Muscle layer of colon (tissue), 2 donors: ENCODE results near the gene MCRIP2.

ENCODE experiments used
- H3K27ac ChIP-seq: one replicate; pipeline ENCODE4 v1.7.0; 2013; ENCODE audit warnings: low read depth, mild to moderate bottlenecking, low read length, moderate library complexity
- H3K27me3 ChIP-seq, 2 donors: one replicate each; pipeline ENCODE4 v1.7.0; 2013; ENCODE audit warnings: low read length in 2 of 2, mild to moderate bottlenecking in 2 of 2; ENCODE audit not compliant: insufficient read depth in 2 of 2, control insufficient read depth in 1 of 2
- H3K36me3 ChIP-seq: one replicate; pipeline ENCODE4 v1.7.0; 2013; ENCODE audit warnings: mild to moderate bottlenecking, low read length; ENCODE audit not compliant: insufficient read depth
- H3K4me1 ChIP-seq: one replicate; pipeline ENCODE4 v1.7.0; 2013; ENCODE audit warnings: mild to moderate bottlenecking, low read length; ENCODE audit not compliant: insufficient read depth
- H3K4me3 ChIP-seq, 2 donors: one replicate each; pipeline ENCODE4 v1.7.0; 2013; ENCODE audit warnings: low read length in 2 of 2, low read depth in 1 of 2, mild to moderate bottlenecking in 1 of 2, moderate library complexity in 1 of 2
- H3K9ac ChIP-seq: one replicate; pipeline ENCODE4 v1.7.0; 2013; ENCODE audit warnings: low read length
- H3K9me3 ChIP-seq: one replicate; pipeline ENCODE4 v1.7.0; 2013; ENCODE audit warnings: mild to moderate bottlenecking, low read length
- donor health status: abdominal sarcoma.
- donor health status: Adenocarcinoma of cecum.

Gene MCRIP2

DNA sequence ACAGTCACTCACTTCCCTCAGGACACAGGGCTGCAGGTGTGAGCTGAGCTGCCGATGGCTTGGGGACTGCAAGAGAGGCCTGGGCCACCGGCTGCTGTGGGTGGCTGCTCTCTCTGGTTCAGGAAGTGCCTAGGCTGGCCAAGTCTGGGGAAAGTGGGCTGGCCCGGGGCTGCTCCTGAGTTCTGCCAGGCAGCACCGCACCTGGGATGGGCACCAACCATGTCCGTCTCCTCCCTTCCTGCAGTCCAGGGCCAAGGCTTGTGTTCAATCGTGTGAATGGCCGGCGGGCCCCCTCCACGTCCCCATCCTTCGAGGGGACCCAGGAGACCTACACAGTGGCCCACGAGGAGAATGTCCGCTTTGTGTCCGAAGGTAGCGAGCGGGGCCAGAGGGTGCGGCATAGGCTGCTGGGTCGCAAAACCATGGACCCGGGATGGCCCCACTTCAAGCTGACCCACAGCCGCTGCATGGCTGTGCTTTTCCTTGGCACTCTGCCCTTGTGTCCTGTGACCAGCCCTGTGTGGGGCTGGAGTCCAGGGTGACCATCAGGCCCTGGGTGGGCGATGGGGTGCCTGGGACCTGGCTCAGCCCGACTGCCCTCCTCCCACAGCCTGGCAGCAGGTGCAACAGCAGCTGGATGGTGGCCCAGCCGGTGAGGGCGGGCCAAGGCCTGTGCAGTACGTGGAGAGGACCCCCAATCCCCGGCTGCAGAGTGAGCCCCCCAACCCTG lies 5.7 kb downstream of the MCRIP2 start:
- H3K36me3 ChIP-seq = no peaks in the 10 kb centered on the region
- no peaks in the 10 kb centered on the region for H3K9me3 ChIP-seq
- H3K4me3 ChIP-seq = no peak overlapping the region
- no peak overlapping the region for H3K9ac ChIP-seq
- H3K27ac ChIP-seq = peak overlapping the region; percentile 92
- H3K4me1 ChIP-seq = peaks cover 36% of the 10 kb centered on the region
- H3K27me3 ChIP-seq = no peaks in the 10 kb centered on the region

DNA sequence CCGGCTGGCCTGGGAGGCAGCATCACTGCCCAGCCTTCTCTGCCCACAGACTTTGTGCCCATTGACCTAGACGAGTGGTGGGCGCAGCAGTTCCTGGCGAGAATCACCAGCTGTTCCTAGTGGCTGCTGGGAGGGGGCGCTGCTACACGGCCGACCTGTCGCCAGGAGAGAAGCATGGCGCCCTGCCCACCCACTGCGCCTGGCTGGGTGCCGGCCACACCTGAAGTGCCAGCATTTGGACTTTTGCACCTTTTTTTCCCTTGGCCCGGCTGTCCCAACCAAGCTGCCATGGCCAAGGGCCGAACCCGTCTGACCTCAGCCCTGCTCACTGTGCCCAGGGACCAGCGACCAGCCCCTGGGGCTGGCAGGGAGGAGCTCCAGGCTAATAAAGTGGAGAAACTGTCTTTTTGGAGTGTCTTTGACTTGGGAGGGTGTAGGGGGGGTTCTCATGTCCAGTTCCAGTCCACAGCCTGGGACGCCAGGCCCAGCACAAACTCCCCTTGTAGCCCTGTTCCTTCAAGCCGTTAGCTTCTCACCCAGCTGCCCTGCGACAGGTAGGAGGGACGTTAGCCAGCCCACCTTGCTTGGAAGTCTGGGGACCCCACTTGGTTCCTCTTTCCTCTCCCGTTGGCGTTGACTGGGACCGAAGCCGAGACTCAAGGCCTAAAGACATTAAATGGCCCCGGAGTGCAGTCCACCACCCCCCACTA lies 6.6 kb downstream of the MCRIP2 start:
- peak overlapping the region; percentile 86 for H3K9ac ChIP-seq
- peak overlapping the region; percentile 86 to 95 for H3K4me3 ChIP-seq
- no peaks in the 10 kb centered on the region for H3K36me3 ChIP-seq
- peak overlapping the region; percentile 92 for H3K27ac ChIP-seq
- H3K9me3 ChIP-seq = no peaks in the 10 kb centered on the region
- H3K27me3 ChIP-seq = no peaks in the 10 kb centered on the region
- peaks cover 28% of the 10 kb centered on the region for H3K4me1 ChIP-seq

DNA sequence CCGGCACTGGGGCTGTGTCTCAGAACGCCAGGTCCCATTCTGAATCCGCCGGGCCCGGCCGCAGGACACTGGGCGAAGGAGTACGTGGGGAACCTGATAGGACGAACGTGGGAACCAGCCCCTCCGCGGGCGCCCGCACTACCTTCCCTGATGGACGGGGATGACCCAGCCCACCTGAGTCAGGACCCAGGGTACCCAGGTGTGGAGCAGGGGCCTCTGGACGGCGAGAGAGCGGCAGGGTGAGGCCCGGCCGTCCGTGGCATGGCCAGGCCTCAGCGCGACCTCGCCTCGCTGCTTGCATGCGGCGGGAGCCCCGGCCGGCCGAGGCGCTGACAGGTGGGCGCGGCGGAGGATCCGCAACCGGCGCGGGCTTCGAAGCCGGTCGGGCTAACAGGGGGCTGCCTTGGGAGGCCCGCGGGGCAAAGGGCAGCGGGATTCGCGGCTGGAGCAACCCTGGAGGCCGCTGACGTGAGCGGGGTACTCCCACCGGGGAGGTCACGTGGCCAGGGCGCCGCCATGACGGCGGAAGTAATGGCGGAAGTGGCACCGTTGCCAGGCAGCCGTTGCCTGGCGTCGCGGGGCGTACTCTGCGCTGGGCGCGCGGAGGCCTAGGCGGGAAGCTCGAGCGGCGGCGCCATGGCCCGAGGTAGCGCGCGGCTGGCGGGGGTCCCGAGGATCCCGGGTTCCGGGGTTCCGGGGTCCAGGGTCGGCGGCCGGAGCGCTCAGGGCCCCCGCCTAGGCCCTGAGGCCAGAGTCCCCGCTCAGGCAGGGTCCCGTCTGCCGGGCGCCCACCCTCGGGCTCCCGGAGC lies 7.4 kb downstream of the MCRIP2 start, which contains the start of gene WDR90:
Gene WDR90 (plus strand): TSS at position 585 of the 809 bp plus-strand sequence. CDS start 52 bp downstream, at position 637.
- Histone ChIP-seq H3K9ac (peak within 1 kb of the TSS; percentile 86), H3K4me3 (peak within 1 kb of the TSS; percentile 86 to 95), H3K4me1 (peaks cover 27% of the 10 kb centered on the region), H3K27me3 (no peaks in the 10 kb centered on the region), H3K9me3 (no peaks in the 10 kb centered on the region), H3K27ac (peak within 1 kb of the TSS; percentile 92), H3K36me3 (no peaks in the 10 kb centered on the region)

DNA sequence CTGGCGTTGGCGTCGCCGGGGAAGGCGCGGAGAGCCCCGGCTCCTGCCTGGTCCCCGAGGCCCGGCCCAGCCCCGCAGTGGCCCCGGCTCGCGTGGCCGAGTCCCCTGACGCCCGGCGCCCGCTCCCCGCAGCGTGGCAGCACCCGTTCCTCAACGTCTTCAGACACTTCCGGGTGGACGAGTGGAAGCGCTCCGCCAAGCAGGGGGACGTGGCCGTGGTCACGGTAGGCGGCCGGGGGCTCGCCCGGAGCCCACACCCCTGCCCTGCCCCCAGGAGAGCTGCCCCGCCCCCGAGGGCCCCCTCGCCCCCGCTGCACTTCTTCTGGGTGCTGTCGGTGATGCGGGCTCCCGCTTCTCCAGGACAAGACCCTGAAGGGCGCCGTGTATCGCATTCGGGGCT lies 8.0 kb downstream of the MCRIP2 start:
- no peak overlapping the region for H3K9ac ChIP-seq
- no peaks in the 10 kb centered on the region for H3K9me3 ChIP-seq
- H3K4me3 ChIP-seq = peak overlapping the region; percentile 86 to 95
- H3K27ac ChIP-seq = peak overlapping the region; percentile 92
- H3K4me1 ChIP-seq = peaks cover 27% of the 10 kb centered on the region
- H3K36me3 ChIP-seq = no peaks in the 10 kb centered on the region
- no peaks in the 10 kb centered on the region for H3K27me3 ChIP-seq

DNA sequence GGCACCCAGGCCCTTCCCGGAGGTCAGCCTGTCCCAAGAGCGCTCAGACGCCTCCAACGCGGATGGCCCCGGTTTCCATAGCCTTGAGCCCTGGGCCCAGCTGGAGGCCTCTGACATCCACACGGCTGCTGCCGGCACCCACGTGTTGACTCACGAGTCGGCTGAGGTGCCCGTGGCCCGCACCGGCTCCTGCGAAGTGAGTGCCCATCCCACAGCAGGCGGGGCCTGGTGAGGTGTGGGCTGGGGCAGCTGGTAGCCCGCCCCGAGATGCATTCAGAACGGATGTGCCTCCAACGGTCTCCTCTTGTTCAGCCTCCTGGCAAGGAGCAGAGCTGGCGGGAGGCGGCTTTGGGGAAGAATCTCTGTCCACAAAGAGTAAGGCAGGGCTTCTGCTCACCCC lies 10.2 kb downstream of the MCRIP2 start:
- Histone ChIP-seq H3K27me3 (no peaks in the 10 kb centered on the region), H3K36me3 (no peaks in the 10 kb centered on the region), H3K27ac (no peak overlapping the region), H3K4me3 (no peak overlapping the region), H3K4me1 (peaks cover 25% of the 10 kb centered on the region), H3K9me3 (no peaks in the 10 kb centered on the region), H3K9ac (no peak overlapping the region)

DNA sequence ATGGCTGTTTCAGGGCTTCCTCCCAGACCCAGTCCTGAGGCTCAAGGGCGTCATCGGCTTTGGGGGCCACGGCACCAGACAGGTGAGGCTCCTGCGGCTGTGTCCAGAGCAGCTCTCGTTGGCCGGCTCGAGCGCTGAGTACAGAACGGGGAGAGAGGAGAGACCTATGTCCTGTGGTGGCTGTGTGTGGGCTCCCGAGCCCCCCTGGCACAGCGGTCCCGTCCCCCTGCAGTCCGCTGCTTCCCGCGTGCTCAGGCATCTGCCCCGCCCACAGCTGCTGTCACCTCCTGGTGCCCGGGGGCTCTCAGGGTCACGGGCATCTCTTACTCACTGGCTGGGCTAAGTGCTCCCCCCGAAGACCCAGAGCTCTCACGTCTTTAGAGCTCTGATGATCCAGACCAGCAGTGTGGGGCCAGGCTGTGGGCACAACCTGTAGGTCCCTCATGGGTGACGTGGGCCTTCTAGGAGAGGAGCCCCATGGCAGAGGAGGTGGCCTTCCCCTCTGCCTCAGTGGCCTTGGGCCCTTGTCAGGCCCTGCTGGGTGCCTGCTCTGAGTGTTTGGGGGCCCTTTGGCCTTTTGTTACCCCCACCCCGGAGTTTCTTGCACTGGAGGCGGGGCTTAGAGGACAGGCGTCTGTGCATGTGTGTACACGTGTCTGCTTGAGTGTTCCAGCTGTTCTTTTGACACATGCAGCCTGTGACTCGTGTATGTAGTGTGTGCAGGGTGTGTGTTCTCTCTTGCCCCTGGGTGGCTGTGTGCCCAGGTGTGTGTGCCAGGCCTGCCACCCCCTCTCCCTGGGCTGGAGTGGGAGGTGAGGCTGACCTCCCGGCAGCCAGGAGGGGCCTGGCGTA lies 11.1 kb downstream of the MCRIP2 start:
- Histone ChIP-seq H3K27ac (no peak overlapping the region), H3K36me3 (no peaks in the 10 kb centered on the region), H3K27me3 (no peaks in the 10 kb centered on the region), H3K9ac (no peak overlapping the region), H3K4me3 (no peak overlapping the region), H3K4me1 (peaks cover 18% of the 10 kb centered on the region), H3K9me3 (no peaks in the 10 kb centered on the region)

DNA sequence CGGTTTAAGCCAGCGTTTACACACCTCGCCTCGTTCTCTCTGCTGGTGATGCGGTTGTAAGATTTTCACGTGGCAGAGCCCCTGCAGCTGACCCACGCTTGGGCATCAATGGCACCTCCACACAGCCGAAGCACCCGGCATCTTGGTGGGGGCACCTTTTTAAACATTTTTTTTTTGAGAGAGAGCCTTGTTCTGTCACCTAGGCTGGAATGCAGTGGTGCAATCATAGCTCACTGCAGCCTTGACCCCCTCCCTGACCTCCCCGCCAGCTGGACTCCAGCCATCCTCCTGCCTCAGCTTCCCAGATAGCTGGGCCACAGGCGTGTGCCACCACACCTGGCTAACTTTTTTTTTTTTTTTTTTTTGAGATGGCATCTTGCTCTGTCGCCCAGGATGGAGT lies 12.4 kb downstream of the MCRIP2 start:
- Histone ChIP-seq H3K27ac (no peak overlapping the region), H3K36me3 (no peaks in the 10 kb centered on the region), H3K27me3 (no peaks in the 10 kb centered on the region), H3K9ac (no peak overlapping the region), H3K4me1 (peaks cover 9% of the 10 kb centered on the region), H3K4me3 (no peak overlapping the region), H3K9me3 (no peaks in the 10 kb centered on the region)

DNA sequence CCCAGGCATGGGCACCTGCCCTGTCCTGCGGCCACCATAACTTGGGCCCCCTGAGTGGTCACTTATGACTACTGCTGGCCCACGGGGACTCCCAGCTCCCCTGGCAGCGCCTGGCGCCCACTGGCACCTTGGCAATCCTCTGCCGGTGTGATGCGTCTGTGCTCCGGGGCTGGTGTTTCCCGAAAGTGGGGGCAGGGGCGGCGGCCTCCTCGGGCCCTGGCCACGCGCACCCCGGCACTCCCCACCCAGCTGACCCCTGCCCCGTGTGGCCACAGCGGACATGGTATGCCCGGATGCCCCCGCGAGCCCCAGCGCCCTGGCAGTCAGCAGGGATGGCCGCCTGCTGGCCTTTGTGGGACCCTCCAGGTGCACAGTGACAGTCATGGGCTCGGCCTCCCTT lies 15.9 kb downstream of the MCRIP2 start:
- H3K9ac ChIP-seq = no peak overlapping the region
- no peaks in the 10 kb centered on the region for H3K36me3 ChIP-seq
- H3K27ac ChIP-seq = no peak overlapping the region
- H3K4me1 ChIP-seq = peaks cover 11% of the 10 kb centered on the region
- no peaks in the 10 kb centered on the region for H3K9me3 ChIP-seq
- no peaks in the 10 kb centered on the region for H3K27me3 ChIP-seq
- no peak overlapping the region for H3K4me3 ChIP-seq

DNA sequence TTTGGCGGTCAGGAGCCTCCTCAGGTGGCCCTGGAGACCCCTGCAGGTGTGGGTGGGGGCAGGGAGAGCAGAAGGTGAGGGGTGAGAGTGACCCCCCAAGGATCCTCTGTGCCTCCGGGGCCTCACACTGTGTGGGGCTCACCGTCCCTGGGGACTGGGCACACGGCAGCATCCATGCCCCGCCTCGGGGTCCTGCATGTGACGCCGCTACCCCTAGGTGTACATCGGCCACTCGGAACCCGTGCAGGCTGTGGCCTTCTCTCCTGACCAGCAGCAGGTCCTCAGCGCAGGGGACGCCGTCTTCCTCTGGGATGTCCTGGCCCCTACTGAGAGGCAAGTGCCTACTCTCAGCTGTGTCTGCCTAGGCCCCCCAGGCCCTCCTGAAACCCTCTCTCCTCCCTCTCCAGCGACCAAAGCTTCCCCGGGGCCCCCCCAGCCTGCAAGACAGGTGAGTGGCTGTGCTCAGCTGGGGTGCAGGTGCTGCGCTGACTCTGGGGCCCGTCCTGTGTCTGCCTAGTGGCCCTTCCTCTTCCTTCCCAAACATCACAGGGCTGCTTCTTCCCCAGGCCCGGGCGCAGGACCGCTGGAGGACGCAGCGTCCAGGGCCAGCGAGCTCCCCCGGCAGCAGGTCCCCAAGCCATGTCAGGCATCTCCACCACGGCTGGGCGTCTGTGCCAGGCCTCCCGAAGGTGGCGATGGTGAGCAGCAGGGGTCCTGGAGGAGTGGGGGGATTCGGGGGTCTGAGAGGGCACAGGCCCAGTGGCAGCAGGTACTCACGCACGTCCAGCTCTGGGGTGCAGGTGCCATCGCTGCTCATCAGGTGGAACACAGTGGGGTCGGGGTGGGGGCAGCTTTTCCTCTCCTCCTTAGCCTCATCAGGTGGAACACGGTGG lies 17.3 kb downstream of the MCRIP2 start:
- Histone ChIP-seq H3K4me3 (no peak overlapping the region), H3K36me3 (no peaks in the 10 kb centered on the region), H3K9ac (no peak overlapping the region), H3K27me3 (no peaks in the 10 kb centered on the region), H3K9me3 (no peaks in the 10 kb centered on the region), H3K27ac (no peak overlapping the region), H3K4me1 (peaks cover 11% of the 10 kb centered on the region)

DNA sequence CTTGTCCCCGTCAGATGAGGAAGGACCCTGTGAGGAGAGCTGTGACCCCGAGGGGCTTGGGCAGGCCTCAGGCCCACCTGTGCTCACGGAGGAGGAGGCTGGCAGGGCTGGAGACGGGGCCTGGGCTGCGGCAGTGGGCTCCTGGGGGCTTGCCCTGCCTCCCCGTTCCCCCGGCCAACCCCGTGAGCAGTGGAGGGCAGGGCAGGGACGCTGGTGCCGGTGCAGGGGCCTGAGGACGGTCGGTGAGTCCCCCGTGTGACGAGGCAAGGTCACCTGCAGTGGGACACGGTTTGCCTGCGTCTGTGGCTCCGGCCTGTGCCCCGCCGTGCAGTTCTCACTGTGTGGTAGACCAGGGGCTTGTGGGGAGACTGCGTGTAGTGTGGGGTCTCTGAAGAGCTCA lies 18.0 kb downstream of the MCRIP2 start:
- Histone ChIP-seq H3K4me1 (peaks cover 11% of the 10 kb centered on the region), H3K27me3 (no peaks in the 10 kb centered on the region), H3K9ac (no peak overlapping the region), H3K27ac (no peak overlapping the region), H3K4me3 (no peak overlapping the region), H3K36me3 (no peaks in the 10 kb centered on the region), H3K9me3 (no peaks in the 10 kb centered on the region)
